HG02981 (cell line): Measurements from ENCODE around the gene ZFAND6.
A peak's percentile ranks its signal among the peaks of the same experiment; 100 is the strongest.
"Not testable (repeated sequence)": the region's sequence is repeated elsewhere in the genome, so short reads cannot be mapped to it uniquely, and the experiment has no call there.

Source experiments
- ATAC-seq: cut with Tn5 transposase; IDR thresholded peaks from one replicate; pipeline ENCODE4 v1.9.1; 2021; ENCODE audit warnings: mild to moderate bottlenecking, moderate library complexity; ENCODE audit not compliant: unreplicated experiment

The ZFAND6 gene

GRCh38 chr15:80095511-80095910 is 36.0 kb downstream of the ZFAND6 start:
- no peak for ATAC-seq

GRCh38 chr15:80095969-80096368 is 36.5 kb downstream of the ZFAND6 start:
- no peak for ATAC-seq

- no peak for ATAC-seq
Observed at GRCh38 chr15:80098341-80098740, 38.9 kb downstream of the ZFAND6 start.

- ATAC-seq: peak; percentile 52
Observed at GRCh38 chr15:80099241-80099640, 39.8 kb downstream of the ZFAND6 start.

- ATAC-seq: peak; percentile 87
Observed at GRCh38 chr15:80099662-80100061, 40.2 kb downstream of the ZFAND6 start.

GRCh38 chr15:80100247-80100646 is 40.8 kb downstream of the ZFAND6 start:
- ATAC-seq: no peak

GRCh38 chr15:80105193-80105592 is 45.7 kb downstream of the ZFAND6 start:
- no peak for ATAC-seq

- ATAC-seq: no peak
Observed at GRCh38 chr15:80105595-80105994, 46.1 kb downstream of the ZFAND6 start.

GRCh38 chr15:80106051-80106450 is 46.6 kb downstream of the ZFAND6 start:
- no peak for ATAC-seq

GRCh38 chr15:80107204-80107603 is 47.7 kb downstream of the ZFAND6 start:
- no peak for ATAC-seq

- ATAC-seq: no peak
Observed at GRCh38 chr15:80107774-80108173, 48.3 kb downstream of the ZFAND6 start.

- ATAC-seq: no peak
Observed at GRCh38 chr15:80109388-80109787, 49.9 kb downstream of the ZFAND6 start.

GRCh38 chr15:80110920-80111319 is 51.4 kb downstream of the ZFAND6 start:
- ATAC-seq: no peak

- no peak for ATAC-seq
Observed at GRCh38 chr15:80114114-80114513, 54.6 kb downstream of the ZFAND6 start.

- no peak for ATAC-seq
Observed at GRCh38 chr15:80115021-80115420, 55.5 kb downstream of the ZFAND6 start.

GRCh38 chr15:80118956-80119355 is 59.5 kb downstream of the ZFAND6 start:
- ATAC-seq: no peak

GRCh38 chr15:80120636-80121035 is 61.2 kb downstream of the ZFAND6 start:
- ATAC-seq: no peak

- ATAC-seq: no peak
Observed at GRCh38 chr15:80121546-80121945, 62.1 kb downstream of the ZFAND6 start.

- no peak for ATAC-seq
Observed at GRCh38 chr15:80123034-80123433, 63.6 kb downstream of the ZFAND6 start.

GRCh38 chr15:80127253-80127652 is 67.8 kb downstream of the ZFAND6 start:
- ATAC-seq: not testable (repeated sequence)

- no peak for ATAC-seq
Observed at GRCh38 chr15:80127911-80128310, 68.4 kb downstream of the ZFAND6 start.

GRCh38 chr15:80132382-80132781 is 72.9 kb downstream of the ZFAND6 start:
- no peak for ATAC-seq

- no peak for ATAC-seq
Observed at GRCh38 chr15:80136854-80137253, 77.4 kb downstream of the ZFAND6 start.

- ATAC-seq: no peak
Observed at GRCh38 chr15:80138961-80139360, 79.5 kb downstream of the ZFAND6 start.
